NCI-H187 (cell line): ENCODE measurements around the gene ZNF639.
A peak's percentile ranks its signal among the peaks of the same experiment; 100 is the strongest.
"Not testable (repeated sequence)": the region's sequence is repeated elsewhere in the genome, so short reads cannot be mapped to it uniquely, and the experiment has no call there.

Experiments used
- DNase-seq, 2 experiments: peaks; one replicate each; lab custom pipeline; 2025; lab: John Stamatoyannopoulos, UW

ZNF639 gene, protein sequence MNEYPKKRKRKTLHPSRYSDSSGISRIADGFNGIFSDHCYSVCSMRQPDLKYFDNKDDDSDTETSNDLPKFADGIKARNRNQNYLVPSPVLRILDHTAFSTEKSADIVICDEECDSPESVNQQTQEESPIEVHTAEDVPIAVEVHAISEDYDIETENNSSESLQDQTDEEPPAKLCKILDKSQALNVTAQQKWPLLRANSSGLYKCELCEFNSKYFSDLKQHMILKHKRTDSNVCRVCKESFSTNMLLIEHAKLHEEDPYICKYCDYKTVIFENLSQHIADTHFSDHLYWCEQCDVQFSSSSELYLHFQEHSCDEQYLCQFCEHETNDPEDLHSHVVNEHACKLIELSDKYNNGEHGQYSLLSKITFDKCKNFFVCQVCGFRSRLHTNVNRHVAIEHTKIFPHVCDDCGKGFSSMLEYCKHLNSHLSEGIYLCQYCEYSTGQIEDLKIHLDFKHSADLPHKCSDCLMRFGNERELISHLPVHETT

DNA sequence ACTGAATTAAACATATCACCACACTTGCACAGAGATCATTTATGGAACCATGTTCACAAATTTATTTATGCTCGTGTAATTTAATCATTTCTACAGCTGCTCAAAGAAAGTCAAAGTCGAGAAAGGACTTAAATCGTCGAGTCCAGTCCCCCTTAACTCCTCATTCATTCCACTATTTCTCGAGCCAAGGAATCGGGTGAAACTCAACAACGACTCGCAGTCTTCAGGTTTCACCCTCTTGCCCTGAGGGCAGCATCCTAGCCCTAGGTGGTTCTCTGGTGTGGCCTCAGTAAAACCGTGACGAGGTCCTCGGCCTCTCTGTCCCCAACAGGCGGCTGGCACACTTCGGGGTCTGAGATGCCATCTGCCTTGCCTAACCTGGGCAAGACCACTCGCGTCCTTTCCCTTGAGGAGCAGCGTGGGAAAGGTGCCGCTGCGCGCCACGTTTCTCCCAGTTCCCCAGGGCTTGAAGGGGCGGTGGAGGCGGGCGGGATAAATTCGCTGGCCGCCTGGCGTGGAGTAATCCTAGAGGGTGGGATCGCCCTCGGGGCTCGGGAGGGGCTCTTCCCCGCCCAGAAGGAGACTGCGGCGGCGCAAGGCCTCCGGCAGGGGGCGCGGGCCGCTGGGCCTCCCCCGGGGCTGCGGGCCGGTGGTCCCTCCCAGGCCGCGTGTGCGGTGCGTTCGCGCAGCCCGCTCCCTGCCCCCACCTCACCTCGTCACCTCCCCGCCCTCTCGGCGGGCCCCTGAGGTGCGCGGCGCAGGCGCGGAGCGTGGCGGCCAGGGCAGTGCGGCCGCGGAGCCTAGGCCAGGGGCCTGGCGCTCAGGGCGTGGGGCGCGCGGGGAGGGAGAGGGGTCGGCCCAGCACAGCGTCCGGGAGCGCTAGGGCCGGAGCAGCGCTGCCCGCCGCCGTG is at the start of gene ZNF639:
TSS of gene ZNF639 (plus strand) at position 746 of the 911 bp plus-strand sequence. CDS start 5,263 bp downstream, outside the sequence.
- DNase-seq, result peak; percentile 59 to 65

DNA sequence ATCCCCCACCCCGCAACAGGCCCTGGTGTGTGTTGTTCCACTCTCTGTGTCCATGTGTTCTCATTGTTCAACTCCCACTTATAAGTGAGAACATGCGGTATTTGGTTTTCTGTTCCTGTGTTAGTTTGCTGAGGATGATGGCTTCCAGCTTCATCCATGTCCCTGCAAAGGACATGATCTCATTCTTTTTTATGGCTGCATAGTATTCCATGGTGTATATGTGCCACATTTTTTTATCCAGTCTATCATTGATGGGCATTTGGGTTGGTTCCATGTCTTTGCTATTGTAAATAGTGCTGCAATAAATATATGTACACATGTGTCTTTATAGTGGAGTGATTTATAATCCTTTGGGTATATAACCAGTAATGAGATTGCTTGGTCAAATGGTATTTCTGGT is 48.4 kb upstream of the ZNF639 start:
- not testable (repeated sequence) for DNase-seq

DNA sequence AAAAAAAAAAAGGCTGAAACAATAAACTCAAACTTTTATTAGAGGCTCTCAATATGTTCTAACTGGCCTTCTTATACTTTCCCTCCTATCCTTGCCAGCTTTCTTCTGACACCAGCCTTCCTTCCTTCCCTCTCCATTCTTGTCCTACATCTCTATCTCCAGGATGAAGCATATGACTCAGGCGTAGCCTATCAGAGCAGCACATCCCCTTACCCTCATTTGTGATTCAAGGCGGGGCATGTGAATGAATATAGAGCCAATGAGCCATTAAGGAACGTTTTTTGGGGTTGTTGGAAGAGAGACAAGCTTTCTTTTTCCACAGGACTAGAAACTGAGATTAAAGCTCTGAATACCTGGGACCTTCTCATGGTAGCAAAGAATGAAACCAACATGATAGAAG is 46.8 kb upstream of the ZNF639 start:
- DNase-seq, result no peak

DNA sequence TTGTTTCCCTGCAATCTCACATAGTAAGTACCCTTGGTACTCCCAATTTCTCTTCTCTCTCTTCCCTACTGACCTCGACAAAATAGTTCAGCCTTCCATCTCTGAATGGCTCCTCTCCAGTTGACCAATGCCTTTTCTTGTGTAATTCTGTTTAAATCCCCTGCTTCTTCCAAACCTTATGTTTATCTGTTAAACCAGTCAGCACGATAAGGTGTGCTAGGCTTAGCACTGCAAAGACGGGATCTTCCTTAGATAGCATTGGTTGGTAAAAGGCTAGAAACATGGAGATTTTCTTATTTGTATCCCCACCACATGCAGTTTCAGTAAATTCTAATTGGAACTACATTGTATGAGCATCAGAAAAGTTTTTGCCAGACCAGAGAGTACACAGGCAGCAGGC is 46.1 kb upstream of the ZNF639 start:
- no peak for DNase-seq

DNA sequence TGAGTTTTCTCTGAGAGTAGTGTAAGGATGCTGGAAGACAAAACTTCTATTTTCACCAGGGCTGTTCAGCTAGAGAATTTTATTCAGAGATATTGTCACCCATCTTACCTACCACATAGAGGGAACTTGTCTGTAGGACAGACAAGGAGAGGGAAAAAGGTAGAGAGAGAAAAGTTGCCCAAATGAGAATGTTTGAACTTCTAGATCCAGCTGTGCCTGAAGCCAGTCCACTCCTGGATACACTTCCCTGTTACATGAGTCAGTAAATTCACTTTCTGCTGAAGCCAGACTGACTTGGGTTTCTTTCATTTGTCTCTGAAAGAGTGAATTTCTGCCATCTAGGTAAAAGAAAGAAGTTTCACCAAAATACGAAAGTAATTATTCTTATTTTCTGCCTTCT is 44.7 kb upstream of the ZNF639 start:
- DNase-seq, result no peak

DNA sequence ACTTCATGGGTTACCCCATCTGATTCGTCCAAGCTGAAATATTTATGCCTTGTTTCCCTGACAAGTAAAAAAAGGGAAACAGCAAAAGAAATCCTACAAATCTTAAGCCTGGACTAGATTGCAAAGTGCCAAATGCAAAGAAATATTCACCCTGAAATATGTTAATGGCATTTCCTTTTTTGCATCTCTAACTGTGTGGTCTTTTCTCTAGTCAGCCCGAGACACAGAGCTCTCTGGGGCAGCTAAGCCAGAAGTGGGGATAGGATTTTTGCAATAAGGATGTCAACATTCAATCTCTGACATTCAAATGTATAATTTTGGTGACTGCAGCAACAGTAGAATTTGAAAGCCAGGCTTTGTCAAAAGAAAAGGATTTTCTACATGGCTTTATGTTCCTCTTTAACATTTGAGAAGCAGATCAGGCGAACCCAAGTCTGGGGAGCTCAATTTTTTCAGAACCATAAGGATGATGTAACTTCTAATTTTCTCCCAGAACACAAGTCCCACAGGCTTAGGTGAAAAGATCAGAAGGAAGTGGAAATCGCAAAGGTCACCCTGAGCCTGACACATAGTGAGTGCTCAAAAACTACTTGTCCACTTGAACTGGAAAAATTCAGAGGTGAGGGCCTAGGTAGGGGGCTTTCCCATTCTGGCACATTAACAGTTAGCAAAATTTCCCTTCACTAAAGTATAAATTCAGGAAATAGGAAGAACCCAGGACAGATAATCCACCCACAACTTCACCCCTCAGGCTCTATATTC is 43.7 kb upstream of the ZNF639 start:
- DNase-seq, result no peak

DNA sequence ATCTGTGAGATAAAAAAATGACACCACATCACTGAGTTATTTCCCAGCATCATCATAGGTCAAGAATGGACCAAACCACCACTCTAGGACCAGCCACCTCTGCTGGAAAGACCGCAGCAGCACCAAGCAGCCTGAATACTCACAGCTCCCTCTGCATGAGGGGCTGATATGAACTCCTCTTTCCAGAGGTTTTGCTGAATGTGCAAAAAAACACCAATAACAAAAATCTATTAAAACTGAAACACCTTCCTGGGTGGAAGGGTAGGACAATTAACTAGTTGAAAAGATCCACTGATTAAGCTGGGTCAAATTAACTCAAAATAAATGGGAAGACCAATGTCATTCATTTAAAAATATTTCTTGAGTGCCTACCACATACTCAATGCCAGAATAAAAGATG is 43.0 kb upstream of the ZNF639 start:
- no peak for DNase-seq

DNA sequence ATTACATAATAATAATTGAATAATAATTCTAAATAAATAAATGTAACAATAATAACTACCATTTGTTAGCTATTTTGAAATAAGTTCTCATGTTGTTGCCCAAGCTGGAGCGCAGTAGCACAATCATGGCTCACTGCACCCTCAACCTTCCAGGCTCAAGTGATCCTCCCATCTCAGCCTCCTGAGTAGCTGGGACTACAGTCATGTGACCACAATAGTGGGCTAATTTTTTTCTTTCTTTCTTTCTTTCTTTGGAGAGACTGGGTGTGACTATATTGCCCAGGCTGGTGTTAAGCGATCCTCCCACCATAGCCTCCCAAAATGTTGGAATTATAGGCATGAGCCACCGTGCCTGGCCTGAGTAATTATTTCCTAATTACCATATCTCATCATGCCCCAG is 41.0 kb upstream of the ZNF639 start:
- no peak for DNase-seq

DNA sequence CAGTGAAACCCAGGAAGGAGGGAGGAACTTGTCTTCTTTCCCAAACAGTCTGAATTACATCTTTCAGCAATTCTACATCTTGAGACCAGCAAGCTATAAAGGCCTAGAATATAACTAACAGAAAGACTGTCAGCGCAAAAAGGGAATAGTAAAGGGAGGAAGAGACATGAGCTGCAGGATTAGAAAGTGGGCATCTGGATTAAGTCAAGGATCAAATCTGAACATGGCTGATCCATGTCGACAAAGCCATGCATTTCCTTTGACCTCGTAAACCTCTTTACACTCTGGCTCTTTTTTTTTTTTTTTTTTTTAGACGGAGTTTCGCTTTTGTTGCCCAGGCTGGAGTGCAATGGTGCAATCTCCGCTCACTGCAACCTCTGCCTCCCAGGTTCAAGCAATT is 36.5 kb upstream of the ZNF639 start:
- no peak for DNase-seq

DNA sequence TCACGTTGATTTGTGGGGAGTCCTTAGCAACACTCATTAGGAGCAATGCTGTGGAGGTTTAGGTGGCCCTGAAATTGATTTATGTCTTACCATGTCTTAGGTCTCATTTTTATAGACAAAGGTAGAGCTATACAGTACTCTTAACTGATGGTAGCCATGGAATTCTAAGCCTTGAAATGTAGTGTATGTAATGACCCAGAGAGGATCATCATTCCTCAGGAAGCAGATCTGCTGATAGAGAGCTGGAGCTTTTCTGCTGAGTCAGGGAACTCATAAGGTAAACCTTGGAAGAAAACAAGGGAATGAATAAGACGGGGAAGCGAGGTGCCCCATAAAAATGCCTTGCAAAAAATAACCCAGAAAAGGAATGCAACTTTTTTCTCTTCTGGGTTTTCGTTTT is 34.0 kb upstream of the ZNF639 start:
- DNase-seq, result no peak

DNA sequence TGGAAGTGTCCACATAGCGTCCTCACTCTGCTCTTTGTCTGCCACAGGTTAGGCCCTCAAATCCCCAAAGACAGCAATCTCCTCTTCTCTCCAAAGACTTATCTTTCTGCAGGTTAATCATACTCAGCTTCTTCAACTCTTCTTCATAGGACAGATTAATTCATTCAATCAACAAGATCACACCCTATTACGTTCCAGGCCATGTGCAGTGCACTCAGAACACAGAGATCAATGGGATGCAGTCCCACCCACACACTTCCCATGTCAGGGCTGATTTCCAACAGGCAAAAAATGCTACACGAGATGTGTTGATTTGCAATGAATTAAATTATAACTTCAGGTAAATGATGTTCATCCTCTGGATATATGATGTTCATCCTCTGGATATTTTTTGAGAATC is 33.5 kb upstream of the ZNF639 start:
- DNase-seq, result no peak

DNA sequence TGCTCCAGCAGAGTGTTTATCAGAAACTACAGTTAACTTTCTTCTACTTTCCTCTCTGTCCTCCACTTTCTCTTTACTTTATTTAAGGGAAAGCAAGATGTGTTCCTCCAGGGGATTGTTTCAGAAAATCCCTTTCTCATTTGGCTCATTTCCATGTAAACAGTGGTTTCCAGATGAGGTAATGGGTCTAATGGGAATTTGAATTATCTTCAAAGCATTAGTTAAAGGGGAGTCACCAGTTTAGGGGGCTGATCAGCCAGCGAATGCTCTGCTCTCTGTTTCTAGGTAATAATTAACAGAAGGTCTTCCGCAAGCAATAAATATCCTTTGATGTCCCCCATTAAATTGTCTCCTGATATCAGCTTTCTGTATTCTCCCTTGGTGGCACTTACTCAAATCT is 30.4 kb upstream of the ZNF639 start:
- no peak for DNase-seq

DNA sequence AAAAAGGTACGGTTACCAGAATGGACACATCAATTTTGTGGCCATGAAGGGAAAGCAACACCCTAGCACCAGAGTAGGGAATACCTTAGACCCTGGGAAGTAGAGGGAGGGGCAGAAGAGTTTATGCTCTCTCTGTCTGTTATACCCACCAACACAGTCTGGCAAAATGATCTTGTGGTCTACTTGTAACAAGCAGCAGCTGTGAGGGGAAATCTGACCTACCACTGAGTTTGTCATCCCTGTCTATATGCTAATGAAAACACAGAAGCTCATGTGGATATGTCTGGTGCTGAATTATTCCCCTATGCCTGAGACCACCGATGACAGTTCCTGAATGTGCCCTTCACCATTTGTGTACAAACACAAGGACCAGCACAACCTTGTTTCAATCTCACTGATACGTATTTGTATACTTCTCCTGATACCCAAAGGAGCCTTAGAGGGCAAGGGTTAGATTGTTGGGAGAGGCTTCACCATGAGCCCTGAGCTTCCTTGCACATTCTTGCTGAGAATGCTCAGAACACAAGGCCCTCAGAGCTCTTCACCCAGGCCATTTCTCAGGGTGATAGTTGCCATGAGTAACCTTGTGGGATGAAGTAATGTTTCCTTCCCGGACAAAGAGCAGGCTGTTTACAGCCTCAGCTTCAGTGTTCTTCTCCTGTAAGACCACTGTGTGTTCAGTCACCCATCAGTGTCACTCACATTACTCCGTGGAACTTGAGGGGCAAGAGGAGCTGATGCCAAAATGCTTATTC is 24.7 kb upstream of the ZNF639 start:
- no peak for DNase-seq

DNA sequence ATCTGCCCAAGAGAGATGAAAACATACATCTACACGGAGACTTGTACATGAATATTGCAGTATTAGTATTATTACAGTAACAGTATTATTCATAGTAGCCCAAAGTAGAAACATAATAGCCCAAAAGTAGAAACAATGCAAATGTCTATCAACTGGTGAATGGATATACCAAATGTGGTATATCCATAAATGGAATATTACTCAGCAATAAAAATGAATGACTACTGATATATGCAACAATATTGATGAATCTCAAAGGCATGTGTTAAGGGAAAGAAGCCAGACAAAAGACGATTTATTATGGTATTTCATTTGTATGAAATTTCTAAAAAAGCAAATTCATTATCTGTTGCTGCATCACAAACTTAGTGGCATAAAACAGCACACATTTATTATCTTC is 23.5 kb upstream of the ZNF639 start:
- no peak for DNase-seq

DNA sequence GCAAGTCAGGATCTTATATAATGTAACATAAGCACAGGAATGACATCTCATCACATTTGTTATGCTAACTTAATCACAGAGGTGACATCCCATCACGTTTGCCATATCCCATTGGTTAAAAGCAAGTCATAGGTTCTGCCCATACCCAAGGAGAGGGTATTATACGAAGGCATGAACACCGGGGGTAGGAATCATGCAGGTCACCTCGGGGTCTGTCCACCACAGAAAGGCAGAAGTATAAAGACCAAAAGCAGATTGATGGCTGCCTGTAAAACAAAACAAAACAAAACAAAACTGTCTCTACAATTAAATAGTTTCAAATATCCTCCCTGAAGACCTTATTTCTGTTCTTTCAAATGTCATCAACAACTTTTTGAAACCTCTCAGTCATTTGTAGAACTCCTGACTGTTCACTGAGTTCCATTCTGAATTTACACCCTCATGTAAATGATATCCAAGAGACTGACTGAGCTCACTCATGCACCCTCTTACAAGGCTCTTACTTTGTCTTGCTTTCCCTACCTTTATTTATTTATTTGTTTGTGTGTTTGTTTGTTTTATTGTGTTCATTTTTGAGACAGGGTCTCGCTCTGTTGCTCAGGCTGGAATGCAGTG is 22.7 kb upstream of the ZNF639 start:
- no peak for DNase-seq

DNA sequence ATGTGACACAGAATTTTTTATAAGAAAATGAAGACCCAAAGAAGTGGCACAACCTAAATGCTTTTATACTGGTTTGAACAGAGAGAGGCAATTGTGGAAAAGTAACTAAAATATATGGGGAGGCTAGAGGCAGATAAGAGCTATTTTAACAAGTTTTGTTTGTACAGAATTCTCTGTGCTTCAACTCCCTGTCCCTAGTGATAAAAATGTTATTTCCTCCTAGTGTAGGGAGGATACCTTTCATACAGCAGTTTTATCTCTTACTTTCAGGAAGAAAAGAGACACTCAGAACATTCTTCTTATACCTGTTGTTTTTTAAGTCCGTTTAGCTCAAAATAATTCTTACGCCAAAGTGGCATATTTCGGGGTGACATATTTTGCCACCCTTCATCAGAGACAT is 21.2 kb upstream of the ZNF639 start:
- no peak for DNase-seq

DNA sequence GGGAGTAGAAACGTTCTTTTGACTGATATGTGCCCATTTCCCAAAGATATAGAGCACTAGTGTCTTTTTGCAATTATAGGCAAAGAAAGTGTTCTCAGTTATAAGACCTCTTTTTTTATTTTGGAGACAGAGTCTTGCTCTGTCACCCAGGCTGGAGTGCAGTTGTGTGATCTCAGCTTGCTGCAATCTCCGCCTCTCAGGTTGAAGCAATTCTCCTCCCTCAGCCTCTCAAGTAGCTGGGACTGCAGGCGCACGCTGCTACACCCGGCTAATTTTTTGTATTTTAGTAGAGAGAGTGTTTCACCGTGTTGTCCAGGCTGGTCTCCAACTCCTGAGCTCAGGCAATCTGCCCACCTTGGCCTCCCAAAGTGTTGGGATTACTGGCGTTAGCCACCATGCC is 20.7 kb upstream of the ZNF639 start:
- DNase-seq, result no peak

DNA sequence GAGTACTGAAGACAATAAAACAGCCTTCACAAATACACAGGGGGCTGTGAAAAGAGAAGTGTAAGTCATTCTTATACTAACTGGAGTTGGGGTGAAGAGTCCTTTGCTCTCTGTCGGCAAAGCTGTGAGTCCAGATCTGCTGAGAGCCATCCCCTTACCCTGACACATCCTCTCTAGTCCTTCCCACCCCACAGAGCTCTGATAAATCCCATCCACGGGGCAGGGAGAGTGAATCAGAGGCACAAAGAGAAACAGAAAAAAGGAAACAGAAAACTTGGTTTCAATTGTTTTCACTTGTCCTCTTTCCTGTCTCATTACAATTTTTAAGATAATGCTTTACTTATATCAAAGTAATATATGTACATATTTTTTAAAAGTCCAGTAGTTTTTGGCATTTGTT is 18.2 kb upstream of the ZNF639 start:
- no peak for DNase-seq

DNA sequence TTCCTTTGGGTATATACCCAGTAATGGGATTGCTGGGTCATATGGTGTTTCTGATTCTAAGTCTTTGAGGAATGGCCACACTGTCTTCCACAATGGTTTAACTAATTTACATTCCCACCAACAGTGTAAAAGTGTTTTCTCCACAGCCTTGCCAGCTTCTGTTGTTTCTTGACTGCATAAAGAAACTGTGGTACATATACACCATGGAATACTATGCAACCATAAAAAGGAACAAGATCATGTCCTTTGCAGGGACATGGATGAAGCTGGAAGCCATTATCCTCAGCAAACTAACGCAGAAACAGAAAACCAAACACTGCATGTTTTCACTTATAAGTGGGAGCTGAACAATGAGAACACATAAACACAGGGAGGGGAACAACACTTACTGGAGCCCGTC is 15.5 kb upstream of the ZNF639 start:
- not testable (repeated sequence) for DNase-seq

DNA sequence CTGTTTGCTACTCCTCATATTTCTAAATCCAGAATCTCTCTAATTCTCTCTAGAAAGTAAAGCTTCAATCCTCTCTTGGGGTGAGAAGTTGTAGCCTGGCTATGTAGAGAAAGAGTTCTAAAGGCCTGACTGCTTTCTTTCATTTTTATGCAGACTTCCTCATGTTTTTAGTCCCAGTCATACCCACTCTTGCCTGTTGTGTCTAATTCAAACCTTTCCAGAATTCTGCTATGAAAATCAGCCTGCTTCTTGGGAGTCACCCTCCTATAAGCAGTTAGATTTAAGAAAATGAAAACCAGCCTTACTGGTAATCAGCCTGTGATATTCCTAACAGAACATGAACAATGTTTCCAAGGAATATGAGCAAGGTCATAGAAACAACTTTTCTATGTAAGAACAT is 14.8 kb upstream of the ZNF639 start:
- DNase-seq, result no peak
